ENCODE measurements around the gene ERFL.

DNA sequence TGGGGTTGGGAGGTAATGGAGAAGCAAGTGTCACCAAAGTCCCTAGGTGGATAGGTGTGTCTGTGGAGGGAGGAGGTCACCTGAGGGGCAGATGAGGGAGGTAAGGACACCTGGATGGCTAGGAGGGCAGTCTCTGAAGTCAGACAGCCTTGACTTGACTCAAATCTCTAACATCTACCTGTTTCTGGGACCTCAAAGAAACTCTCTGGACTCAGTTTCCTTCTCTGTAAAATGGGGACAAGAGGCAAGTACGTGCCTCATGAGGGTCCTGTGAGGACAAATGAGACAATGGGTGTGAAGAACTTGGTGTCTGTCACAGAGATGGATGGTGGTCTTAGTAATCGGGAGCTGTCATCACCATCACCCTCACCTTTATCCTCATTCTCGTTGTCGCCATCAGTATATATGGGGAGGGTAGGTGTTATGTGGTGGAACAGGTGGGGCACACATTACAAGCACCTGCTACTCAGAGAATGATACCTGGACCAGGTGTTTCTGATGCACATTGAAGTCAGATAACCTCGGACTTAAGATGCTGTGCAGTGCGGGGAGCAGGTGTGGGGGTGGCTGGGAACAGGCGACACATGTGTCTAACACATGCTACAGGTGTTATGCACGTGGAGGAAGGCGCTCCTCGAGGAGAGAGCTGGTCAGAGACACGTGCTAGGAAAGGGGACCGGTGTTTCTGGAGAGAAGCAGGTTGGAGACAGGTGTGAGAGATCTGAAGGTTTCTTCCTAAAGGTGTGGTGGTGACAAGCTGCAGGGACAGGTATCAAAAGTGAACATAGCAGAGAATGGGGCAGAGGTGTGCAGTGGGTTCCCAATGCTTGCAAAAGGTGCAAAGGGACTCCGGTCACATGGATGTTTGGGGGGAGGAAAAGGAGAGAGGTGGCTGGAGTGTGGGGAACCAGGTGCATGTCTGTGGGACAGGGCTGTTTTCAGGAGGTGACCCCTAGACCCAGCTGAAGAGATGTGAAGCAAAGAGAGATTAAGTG, 3.8 kb downstream of the ERFL start:
- TF ChIP-seq, protein P1, sequence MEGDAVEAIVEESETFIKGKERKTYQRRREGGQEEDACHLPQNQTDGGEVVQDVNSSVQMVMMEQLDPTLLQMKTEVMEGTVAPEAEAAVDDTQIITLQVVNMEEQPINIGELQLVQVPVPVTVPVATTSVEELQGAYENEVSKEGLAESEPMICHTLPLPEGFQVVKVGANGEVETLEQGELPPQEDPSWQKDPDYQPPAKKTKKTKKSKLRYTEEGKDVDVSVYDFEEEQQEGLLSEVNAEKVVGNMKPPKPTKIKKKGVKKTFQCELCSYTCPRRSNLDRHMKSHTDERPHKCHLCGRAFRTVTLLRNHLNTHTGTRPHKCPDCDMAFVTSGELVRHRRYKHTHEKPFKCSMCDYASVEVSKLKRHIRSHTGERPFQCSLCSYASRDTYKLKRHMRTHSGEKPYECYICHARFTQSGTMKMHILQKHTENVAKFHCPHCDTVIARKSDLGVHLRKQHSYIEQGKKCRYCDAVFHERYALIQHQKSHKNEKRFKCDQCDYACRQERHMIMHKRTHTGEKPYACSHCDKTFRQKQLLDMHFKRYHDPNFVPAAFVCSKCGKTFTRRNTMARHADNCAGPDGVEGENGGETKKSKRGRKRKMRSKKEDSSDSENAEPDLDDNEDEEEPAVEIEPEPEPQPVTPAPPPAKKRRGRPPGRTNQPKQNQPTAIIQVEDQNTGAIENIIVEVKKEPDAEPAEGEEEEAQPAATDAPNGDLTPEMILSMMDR (IDR thresholded peaks at IDR 0.05): no peak
- no peak for TF ChIP-seq POLR2A (IDR thresholded peaks at IDR 0.05)
- no peak for TF ChIP-seq POLR2AphosphoS5 (IDR thresholded peaks at IDR 0.05; ENCODE audit: insufficient read depth in 1 of 2, low read depth in 1 of 2)
